Measurements from ENCODE around the gene ARMC8. TPM values are rescaled to one million over a fixed set of nuclear protein-coding genes. Genes with fewer than 3 reads are reported as not detected.

The ARMC8 gene
- total RNA-seq, 1 experiment from 2014 or later, result 63.6 TPM

DNA sequence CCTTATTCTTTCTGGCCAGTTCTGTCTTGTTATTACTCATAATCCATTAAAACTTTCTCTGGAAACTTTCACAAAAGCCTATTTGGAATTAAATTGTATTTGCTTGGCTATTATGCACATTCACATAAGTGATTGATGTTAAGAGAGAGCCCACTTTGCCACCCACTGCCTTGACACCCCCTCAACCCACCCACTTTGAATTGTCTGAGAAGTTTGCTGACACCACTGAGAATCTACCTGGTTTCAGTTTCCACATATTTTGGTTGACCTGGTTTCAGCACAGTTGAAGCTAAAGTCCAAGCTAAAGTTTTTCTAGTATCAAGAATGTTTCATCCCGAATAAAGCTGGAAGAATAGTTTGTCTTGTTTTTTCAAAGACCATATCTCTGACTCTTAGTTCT lies 70.9 kb downstream of the ARMC8 start:
- WGBS (ENCODE audit: extremely low coverage, insufficient read length, low lambda C conversion rate), result no CpG with 5 or more reads among the region's 1 CpG
- Mint-ChIP-seq H3K4me3 (no peak overlapping the region), H3K27ac (no peak overlapping the region), H3K9me3 (no peaks in the 10 kb centered on the region), H3K27me3 (ENCODE audit: low read depth) (no peaks in the 10 kb centered on the region), H3K4me1 (no peaks in the 10 kb centered on the region), H3K36me3 (ENCODE audit: insufficient read depth in 1 of 3, low read depth in 3 of 3) (no peaks in the 10 kb centered on the region; a peak in 2 of 7 replicates)
- Histone ChIP-seq H3K4me2 (ENCODE audit: insufficient read depth, insufficient read length, low read length) (no peak overlapping the region), H2BK15ac (ENCODE audit: low read depth, low read length) (no peak overlapping the region), H3K14ac (ENCODE audit: insufficient read depth, low read length) (no peak overlapping the region), H2AK5ac (ENCODE audit: insufficient read length, low read length) (no peak overlapping the region), H3K79me1 (ENCODE audit: insufficient read depth, low read depth, low read length, poor library complexity, severe bottlenecking) (no peaks in the 10 kb centered on the region), H3T11ph (ENCODE audit: low read length) (no peak overlapping the region), H3K56ac (ENCODE audit: insufficient read length, low read depth, low read length) (no peak overlapping the region), H2BK12ac (ENCODE audit: insufficient read length, low read depth, low read length) (no peak overlapping the region), H2BK20ac (ENCODE audit: low read depth, low read length, poor library complexity, severe bottlenecking) (no peak overlapping the region), H4K5ac (ENCODE audit: insufficient read length, low read depth, low read length) (no peak overlapping the region), H3K9me3 (ENCODE audit: control insufficient read depth, low read depth, low read length) (no peaks in the 10 kb centered on the region), H3K79me2 (ENCODE audit: insufficient read depth, low read length) (no peaks in the 10 kb centered on the region), H2BK120ac (ENCODE audit: low read depth, low read length, poor library complexity, severe bottlenecking) (no peak overlapping the region), H4K8ac (replicated peaks; ENCODE audit: insufficient read length, low read depth, low read length) (no peak overlapping the region), H2AFZ (ENCODE audit: low read length) (no peak overlapping the region), H2BK5ac (ENCODE audit: insufficient read length, low read length) (no peak overlapping the region), H3K23me2 (ENCODE audit: insufficient read length, low read depth, low read length, poor library complexity, severe bottlenecking) (no peaks in the 10 kb centered on the region), H3K27ac (ENCODE audit: insufficient read length, low read depth, low read length) (no peak overlapping the region), H3K23ac (ENCODE audit: insufficient read length, low read depth, low read length) (no peak overlapping the region), H3K27me3 (ENCODE audit: insufficient read depth, low read length) (no peaks in the 10 kb centered on the region), H3K9ac (ENCODE audit: extremely low read depth, insufficient read length, low read length) (no peak overlapping the region), H4K91ac (ENCODE audit: insufficient read length, low read depth, low read length) (no peak overlapping the region), H4K20me1 (ENCODE audit: control insufficient read depth, insufficient read depth, insufficient read length) (no peaks in the 10 kb centered on the region), H3K4ac (ENCODE audit: low read depth, low read length) (no peak overlapping the region), H3K4me1 (ENCODE audit: insufficient read depth, low read length) (no peaks in the 10 kb centered on the region), H3K18ac (ENCODE audit: insufficient read length, low read depth, low read length) (no peak overlapping the region)
- TF ChIP-seq, protein P1, sequence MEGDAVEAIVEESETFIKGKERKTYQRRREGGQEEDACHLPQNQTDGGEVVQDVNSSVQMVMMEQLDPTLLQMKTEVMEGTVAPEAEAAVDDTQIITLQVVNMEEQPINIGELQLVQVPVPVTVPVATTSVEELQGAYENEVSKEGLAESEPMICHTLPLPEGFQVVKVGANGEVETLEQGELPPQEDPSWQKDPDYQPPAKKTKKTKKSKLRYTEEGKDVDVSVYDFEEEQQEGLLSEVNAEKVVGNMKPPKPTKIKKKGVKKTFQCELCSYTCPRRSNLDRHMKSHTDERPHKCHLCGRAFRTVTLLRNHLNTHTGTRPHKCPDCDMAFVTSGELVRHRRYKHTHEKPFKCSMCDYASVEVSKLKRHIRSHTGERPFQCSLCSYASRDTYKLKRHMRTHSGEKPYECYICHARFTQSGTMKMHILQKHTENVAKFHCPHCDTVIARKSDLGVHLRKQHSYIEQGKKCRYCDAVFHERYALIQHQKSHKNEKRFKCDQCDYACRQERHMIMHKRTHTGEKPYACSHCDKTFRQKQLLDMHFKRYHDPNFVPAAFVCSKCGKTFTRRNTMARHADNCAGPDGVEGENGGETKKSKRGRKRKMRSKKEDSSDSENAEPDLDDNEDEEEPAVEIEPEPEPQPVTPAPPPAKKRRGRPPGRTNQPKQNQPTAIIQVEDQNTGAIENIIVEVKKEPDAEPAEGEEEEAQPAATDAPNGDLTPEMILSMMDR (conservative IDR thresholded peaks at IDR 0.05), result no peak
- DNase-seq, result no peak

Data from H9 (cell line).